HG03175 (cell line): ENCODE results near the gene POLR3A.
A peak's percentile ranks its signal among the peaks of the same experiment; 100 is the strongest.

ENCODE experiments used
- ATAC-seq: cut with Tn5 transposase; IDR thresholded peaks from one replicate; pipeline ENCODE4 v1.9.1; 2021; ENCODE audit warnings: mild to moderate bottlenecking, moderate library complexity; ENCODE audit not compliant: unreplicated experiment

Gene POLR3A

DNA sequence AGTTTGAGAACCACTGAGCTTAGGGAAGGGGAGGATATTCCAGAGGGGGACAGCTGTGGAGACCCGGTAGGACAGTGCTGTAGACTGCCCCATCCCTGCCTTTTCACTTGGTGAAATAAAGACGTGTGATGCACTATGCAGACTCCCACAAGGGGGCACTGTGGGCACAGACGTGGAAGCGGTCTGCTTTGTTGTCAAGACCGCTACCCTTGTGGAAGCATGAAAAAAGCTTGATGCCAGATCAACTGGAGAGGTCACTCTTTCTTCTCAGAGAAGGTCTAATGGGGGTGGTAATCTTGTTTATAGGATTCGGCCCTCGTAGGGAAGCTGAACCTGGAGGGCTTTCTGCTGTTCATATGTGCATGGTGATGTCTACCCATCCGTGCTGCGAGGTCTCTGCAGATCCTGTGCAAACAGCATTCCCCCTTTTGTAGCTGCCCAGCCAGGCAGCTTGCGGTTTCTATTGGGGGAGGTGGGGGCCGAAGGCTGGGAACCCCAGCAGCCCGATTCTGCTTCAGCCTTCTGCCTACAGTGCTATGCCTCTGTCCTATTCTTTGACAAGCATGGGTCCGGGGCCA lies 18.1 kb upstream of the POLR3A start:
- ATAC-seq = peak; percentile 56

DNA sequence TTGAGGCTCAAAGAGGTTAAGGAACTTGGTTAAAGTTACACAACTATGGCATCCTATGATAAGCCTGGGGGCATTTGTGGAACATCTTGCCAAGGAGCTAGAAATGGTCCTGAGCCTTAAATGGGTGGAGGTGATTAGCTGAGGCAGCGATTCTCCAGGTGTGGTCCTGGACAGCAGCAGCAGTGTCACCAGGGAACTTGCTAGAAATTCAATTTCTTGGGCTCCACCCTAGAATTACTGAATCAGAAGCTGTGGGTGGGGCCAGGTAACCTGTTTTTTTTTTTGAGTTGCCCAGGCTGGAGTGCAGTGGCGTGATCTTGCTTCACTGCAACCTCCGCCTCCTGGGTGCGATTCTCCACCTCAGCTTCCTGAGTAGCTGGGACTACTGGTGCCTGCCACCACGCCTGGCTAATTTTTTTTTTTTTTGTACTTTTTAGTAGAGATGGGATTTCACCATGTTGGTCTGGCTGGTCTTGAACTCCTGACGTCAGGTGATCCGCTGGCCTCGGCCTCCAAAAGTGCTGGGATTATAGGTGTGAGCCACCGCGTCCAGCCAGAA lies 17.5 kb upstream of the POLR3A start:
- no peak for ATAC-seq

DNA sequence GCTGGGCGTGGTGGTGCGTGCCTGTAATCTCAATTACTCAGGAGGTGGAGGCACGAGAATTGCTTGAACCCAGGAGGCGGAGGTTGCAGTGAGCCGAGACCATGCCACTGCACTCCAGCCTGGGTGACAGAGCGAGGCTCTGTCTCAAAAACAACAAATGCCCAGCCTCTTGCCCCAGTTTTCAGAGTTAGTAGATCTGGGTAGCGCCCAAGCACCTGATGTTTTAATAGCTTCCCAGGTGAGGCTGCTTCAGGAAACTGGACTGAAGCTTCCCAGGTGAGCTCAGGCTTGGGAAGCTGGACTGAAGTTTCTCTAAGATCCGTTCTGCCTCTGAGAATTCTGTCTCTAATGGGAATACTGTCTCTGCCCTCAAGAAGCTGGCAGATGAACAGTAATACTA lies 16.5 kb upstream of the POLR3A start:
- ATAC-seq = no peak

DNA sequence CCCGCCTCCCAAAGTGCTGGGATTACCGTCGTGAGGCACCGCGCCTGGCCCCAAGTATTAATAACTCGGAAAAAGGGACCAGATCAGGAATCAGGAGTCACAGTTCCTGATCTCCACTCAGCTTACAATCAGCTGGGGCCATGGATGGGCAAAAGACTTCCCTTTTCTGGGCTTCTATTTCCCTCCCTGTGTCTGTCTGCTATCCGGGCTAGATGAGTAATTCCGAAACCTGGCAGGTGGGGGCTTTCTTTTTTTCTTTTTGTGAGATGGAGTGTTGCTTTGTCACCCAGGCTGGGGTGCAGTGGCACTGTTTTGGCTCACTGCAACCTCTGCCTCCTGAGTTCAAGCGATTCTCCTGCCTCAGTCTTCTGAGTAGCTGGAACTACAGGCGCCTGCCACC lies 15.9 kb upstream of the POLR3A start:
- peak; percentile 69 for ATAC-seq

DNA sequence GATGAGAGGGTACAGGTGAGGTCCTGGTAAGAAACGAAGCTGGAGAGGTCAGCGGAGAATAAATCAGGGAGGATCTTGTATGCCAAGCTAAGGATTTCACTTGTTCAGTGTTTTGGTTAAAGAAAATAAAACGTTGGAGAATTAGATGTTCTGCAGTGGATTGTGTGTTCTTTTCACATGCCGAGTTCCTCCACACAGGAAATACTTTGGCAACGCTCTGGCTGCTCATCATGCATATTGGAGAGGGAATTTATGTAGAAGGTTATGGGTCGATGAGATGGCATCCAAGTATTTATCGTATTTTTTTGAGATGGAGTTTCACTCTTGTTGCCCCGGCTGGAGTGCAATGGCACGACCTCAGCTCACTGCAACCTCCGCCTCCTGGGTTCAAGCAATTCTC lies 15.4 kb upstream of the POLR3A start:
- ATAC-seq = no peak

DNA sequence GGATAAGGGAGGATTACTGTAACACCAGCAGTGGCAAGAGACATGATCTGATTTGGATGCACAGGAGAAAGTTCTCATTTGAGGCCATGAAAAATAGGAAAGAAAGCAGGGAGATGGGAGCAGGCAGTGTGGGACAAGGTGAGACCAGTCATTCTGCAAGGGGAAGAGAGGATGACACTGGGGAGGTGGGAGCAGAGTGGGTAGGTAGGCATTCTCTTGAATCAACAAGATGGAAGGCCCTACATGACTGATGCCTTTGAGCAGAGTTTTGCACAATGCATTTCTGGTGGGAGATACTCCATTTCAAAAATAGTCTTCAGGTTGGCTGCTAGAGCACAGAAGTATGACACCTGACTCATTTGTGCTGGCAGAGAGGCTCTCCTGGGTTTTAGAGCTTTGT lies 14.9 kb upstream of the POLR3A start:
- ATAC-seq = no peak

DNA sequence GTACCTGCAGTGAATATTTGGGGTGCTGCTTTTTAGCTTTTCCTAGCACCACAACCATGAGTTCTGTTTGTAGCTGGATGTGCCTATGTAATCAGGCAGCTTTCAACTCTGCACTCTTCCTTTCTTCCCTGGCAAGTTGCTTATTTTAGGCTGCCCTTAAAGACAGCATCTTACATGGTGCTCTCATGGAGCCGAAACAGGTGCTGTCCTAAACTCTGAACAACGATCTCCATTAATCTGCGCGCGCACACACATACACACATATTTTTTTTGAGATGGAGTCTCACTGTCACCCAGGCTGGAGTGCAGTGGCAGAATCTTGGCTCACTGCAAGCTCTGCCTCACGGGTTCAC lies 13.4 kb upstream of the POLR3A start:
- ATAC-seq = no peak

DNA sequence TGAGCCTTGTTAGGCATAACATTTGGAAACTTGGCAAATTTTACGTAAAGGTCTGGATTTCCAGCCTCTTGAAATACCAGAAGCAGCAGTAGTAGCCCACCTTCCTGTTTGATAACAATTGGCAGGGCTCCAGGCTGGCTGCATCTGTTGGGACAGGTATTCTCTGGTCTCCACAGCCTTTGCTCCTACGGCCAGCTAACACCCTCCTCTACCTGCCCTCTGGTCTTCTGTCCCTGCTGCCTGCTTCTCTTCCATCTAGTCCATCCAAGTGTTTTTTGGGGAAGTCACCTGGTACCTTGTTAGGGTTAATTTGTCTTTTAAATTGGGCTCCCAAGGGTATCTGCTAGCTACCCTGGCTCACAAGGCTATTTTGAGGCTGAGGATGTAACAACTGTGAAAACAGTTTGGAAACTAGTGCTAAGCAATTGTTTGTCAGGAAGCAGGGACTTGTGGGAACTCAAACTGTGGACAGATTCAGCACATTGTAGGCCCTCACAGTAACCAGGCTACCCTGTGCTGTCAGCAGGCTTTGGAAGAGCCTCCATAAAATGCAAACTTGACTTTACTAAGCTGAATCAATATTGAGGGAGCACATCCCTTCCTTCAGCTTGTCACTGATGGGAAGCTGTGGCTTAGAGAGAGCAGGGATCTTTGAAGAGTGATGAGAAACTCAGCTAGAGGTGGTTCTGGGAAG lies 12.9 kb upstream of the POLR3A start:
- no peak for ATAC-seq

DNA sequence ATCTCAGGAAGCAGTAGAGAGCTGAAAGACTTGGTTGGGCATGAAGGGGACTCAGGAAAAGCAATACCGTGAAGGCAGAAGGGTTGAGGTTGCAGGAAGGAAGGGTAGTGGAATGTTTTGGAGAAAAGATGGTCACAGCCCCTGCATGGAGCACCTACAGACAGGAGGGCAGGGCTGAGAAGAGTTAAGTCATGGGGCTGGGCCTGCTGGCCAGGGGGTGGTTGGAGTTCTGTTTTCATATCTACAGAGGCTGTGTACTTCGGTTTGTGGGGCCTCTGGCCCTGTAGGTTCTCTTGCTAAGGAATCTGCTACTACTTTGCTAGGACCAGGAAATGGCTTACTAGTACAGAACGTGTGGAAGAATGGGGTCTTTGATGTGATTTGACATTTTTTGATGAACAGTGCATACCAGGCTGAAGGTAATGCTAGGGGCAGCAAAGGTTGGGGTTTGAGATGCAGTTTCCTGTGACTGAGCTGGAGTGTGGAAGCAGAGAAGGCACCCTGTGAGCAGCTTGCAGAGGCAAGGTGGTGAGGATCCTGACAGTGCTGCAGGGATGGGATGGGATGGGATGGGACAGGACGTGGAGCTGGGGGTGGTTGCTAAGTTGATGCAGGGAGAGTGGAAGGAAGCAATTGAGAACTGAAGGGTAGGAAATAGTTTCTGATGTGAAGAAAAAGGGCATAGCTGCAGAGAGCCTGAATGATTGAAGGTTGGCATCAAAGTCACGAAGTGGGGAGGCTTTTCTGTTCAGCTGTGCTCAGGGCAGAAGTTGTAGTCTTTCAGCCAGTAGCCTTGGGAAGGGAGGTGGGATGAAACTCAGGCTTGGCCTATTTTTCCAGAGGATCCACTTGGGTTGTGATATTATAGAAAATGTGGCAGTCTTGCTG lies 12.1 kb upstream of the POLR3A start:
- no peak for ATAC-seq

DNA sequence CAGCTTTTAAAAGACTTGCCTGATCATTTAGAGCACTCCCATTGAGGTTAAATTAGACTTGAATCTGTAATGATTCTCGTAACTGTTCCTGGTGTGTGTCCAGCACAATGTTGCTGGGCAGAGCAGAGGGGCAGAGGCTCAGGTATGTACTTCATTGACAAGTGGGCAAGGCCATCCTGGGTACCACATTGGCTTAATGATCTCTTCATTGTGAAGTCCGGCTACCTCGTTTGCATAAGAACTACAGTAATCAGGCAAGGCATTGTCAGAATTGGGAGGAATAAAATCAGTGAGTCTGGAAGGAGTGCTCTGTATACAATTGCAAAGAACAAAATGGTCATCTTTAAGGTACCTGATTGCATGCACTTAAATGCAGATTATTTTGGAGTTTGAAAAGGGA lies 10.4 kb upstream of the POLR3A start:
- ATAC-seq = no peak

DNA sequence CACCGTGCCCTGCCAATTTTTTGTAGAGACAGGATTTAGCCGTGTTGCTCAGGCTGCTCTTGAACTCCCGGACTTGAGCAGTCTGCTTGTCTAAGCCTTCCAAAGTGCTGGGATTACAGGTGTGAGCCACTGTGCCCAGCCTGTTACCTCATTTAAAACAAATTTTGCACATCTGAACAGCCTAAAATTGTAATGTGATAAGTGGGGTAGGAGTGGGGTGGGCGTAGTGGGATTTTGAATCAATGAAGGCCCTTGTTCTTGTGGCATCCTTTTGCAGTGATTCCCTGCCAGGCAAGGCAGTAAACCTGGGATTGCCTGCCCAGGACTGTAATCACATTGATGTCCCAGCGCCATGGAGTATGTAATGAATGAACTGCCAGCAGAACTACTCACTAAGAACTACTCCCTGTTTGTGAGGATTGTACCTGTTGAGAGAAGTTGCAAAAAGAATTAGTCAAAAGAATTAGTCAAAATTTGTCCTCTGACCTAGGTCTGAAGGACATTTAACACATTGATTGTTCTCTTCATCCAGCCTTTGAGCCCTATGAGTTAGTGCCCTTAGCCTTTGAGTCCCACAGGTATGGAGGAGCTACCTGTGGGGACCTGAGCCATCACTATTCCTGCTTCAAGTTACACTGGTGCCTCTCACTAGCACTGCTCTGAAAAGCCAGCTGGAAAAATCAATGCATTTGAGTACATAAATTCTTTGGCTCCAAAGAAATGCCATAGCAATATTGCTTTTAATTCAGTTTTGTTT lies 9.7 kb upstream of the POLR3A start:
- ATAC-seq = no peak

DNA sequence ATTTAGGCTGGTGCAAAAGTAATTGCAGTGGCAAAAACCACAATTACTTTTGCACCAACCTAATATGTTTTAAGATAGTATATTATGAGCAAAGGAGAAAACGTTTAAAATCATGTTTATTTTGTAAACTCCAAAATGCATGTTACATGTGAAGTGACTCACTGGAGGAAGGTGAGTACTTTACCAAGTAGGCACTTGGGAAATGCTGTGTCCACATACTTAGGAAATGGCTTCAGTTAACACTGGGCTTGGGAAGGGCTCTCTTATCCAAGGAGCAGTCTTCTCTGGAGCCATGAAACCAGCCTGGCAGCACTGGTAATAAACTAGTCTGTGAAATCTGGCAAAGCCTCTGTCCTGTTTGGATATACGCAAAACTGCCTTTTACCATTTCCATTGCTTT lies 8.8 kb upstream of the POLR3A start:
- no peak for ATAC-seq

DNA sequence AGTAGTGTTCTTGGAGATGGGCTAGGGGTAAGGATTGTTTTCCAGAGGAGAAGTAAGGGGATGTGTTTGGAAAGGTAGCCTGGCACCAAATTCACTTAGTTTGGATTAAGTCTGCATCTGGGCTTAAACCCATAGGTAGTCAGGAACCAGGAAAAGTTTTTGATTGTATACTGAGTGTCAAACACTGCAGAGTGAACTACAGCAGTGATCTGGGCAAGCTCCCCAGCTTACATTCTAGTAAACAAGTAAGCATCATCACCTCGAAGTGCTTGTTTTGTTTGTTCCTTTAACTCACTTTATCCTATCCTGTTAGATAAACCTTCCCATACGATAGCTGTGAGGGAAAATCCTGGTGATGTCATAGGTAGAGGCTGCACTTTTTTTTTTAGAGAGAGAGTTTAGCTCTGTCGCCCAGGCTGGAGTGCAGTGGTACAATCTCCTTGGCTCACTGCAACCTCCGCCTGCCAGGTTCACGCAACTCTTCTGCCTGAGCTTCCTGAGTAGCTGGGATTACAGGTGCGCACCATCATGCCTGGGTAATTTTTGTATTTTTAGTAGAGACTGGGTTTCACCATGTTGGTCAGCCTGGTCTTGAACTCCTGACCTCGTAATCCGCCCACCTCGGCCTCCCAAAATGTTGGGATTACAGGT lies 6.7 kb upstream of the POLR3A start:
- no peak for ATAC-seq

DNA sequence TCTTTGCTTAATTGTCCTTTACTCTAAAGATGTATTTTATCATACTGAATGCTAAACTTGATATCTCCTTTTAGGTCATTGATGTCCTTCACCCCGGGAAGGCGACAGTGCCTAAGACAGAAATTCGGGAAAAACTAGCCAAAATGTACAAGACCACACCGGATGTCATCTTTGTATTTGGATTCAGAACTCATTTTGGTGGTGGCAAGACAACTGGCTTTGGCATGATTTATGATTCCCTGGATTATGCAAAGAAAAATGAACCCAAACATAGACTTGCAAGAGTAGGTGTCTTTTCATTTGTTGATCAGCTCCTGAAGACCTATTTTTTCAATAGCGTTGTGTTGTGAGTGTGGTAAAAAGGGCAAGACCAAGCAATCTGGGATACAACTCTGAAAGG lies 6.1 kb upstream of the POLR3A start:
- ATAC-seq = no peak

DNA sequence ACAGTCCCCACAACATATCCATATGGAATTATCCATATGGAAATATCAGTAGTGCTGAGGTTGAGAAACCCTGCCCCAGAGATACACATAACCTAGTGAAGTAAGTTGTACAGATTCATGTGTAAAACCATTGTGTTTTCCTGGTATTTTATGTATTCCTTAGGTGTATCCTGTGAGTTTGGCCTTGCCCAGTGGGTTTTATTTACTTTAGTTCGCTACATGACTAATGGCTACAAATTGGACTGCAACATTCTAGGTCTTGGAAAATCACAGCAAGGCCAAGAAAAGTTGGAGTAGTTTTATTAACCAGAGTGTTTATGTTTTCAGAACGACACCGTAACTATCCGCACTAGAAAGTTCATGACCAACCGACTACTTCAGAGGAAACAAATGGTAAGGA lies 5.7 kb upstream of the POLR3A start:
- ATAC-seq = no peak

DNA sequence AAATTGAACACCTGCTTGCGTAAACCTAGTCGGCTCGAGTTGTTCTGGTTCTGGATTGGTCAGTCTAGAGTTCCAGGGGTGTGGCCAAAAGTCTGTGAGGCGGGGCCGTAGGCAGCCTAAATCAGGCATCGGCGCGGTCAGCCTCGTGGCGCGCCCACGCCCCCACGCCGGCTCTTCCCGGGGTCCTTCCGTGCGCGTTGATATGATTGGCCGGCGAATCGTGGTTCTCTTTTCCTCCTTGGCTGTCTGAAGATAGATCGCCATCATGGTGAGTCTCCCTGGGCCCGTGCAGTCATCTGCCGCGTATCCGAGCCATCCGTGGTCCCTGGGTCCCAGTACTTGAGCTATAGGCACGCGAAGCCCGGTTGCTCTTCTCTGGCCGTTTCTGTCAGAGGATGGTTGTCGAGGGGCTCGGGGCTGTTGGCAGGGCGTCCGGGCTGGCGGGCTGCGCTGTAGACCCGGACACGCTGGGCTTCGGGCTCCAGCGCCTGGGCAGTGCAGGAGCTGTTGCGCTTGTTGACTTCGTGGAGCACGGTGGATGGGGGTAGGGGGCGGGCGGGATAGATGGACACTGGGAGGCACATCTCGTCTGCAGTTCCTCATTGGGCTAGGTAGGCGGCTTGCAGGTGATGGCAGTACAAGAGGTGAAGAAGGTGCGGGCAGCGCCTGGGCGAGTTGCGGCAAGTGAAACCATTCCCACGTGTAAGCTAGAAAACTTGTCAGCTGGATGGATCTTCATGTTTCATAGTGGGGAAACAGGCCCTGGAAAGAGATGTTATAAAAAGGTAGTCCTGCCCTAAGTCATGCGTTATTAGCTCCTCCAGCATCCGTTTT lies 4.5 kb upstream of the POLR3A start, which contains the start of gene RPS24:
Gene RPS24 (plus strand): TSS at position 227 of the 834 bp plus-strand sequence. CDS start 39 bp downstream, at position 266.
- peak; percentile 82 for ATAC-seq

DNA sequence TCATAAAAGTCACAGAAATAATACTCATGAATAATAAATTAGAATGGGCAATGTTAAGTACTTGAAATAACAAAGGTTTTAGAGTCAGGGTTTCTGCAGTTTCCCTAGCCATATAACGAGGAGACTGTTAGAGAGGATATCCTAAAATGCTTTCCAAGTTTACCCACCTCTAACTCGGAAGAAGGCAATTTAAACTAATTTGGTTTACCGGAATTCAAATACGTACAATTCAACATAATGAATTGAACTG lies 4.0 kb upstream of the POLR3A start:
- ATAC-seq = no peak

DNA sequence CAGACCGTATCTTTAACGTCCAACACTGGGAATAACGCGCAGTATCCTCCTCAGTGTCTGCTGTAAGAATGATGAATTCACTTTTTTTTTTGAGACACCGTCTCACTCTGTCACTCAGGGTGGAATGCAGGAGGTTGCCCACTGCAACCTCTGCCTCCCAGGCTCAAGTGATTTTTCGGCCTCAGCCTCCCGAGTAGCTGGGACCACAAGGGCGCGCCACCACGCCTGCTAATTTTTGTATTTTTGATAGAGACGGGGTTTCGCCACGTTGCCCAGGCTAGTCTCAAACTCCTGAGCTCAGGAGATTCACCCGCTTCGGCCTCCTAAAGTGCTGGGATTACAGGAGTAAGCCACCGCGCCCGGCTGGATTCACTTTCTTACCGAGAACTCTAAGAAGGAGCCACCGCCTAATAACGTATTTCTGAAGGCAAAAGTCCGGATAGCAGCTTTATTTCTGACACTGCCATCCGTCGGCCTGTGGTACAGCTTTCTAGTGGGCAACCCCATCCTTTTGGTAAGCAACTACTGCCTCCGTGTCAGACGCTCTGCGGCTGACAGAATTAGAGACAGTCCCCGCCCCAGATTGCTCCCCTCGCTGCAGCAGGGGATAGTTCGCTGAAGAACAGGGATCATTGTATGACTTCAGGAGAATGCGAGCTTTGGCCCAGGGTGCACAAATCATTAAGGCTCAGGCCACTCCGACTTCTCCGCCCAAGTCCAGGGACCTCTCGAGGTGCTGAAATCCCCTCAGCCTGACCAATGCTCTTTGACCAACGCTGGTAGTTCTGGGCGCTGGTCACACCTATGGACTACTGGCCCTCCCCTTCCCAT lies 662 bp downstream of the POLR3A start:
- ATAC-seq = peak; percentile 4
